ENCODE data around the gene CD300LD.
"Not testable (repeated sequence)": the region's sequence is repeated elsewhere in the genome, so short reads cannot be mapped to it uniquely, and the experiment has no call there.

The CD300LD gene

GRCh38 chr17:74574489-74575142, 17.5 kb downstream of the CD300LD start (continued):
- TF ChIP-seq OSR1 (CRISPR knock-in tag; IDR thresholded peaks at IDR 0.05) (no peak), PPARA (CRISPR knock-in tag; IDR thresholded peaks at IDR 0.05; ENCODE audit: borderline replicate concordance) (no peak), ZNF70 (CRISPR knock-in tag; IDR thresholded peaks at IDR 0.05) (no peak), ESRRG (CRISPR knock-in tag; IDR thresholded peaks at IDR 0.05) (no peak), ZFP30 (CRISPR knock-in tag; IDR thresholded peaks at IDR 0.05) (no peak), ZC3H10 (CRISPR knock-in tag; IDR thresholded peaks at IDR 0.05) (no peak), ZFP3 (CRISPR knock-in tag; IDR thresholded peaks at IDR 0.05) (no peak), RARB (CRISPR knock-in tag; IDR thresholded peaks at IDR 0.05) (no peak), SNAI2 (CRISPR knock-in tag; IDR thresholded peaks at IDR 0.05) (no peak)
- TF ChIP-seq, protein P1, sequence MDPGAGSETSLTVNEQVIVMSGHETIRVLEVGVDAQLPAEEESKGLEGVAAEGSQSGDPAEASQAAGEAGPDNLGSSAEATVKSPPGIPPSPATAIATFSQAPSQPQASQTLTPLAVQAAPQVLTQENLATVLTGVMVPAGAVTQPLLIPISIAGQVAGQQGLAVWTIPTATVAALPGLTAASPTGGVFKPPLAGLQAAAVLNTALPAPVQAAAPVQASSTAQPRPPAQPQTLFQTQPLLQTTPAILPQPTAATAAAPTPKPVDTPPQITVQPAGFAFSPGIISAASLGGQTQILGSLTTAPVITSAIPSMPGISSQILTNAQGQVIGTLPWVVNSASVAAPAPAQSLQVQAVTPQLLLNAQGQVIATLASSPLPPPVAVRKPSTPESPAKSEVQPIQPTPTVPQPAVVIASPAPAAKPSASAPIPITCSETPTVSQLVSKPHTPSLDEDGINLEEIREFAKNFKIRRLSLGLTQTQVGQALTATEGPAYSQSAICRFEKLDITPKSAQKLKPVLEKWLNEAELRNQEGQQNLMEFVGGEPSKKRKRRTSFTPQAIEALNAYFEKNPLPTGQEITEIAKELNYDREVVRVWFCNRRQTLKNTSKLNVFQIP (CRISPR knock-in tag; IDR thresholded peaks at IDR 0.05; ENCODE audit: borderline replicate concordance, low read depth): no peak

- ATAC-seq: not testable (repeated sequence)
Observed at GRCh38 chr17:74573635-74574034, 18.4 kb downstream of the CD300LD start.

DNA sequence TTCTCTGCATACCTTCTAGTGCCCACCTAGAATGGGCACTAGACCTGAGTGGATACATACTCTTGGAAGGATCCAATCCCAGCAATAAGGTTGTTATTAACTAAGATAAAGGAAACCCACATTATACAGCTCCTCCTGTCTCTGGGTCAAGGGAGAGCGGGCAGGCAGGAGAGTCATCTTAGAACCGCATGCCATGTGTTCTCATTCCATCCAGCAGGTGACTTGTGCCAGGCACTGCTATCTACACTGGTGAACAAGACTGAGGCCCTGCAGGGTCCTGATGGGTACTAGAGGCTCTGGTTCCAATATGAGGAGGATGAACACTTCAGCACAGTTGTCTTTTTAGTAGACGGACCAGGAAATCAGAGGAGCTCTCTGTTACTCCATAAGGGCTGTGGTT, 18.9 kb downstream of the CD300LD start:
- TF ChIP-seq BACH2 (CRISPR knock-in tag; IDR thresholded peaks at IDR 0.05; ENCODE audit: borderline replicate concordance): no peak
- TF ChIP-seq PATZ1 (CRISPR knock-in tag; IDR thresholded peaks at IDR 0.05; ENCODE audit: borderline replicate concordance): no peak
- no peak for TF ChIP-seq CSDC2 (CRISPR knock-in tag; IDR thresholded peaks at IDR 0.05)
- no peak for TF ChIP-seq TCF4 (CRISPR knock-in tag; IDR thresholded peaks at IDR 0.05; ENCODE audit: borderline replicate concordance)
- TF ChIP-seq OSR1 (CRISPR knock-in tag; IDR thresholded peaks at IDR 0.05): no peak
- no peak for TF ChIP-seq CREB5 (CRISPR knock-in tag; IDR thresholded peaks at IDR 0.05; ENCODE audit: low read depth)
- TF ChIP-seq RARB (CRISPR knock-in tag; IDR thresholded peaks at IDR 0.05): no peak
- no peak for ATAC-seq

GRCh38 chr17:74571621-74572270, 20.3 kb downstream of the CD300LD start:
- ATAC-seq: no peak
- TF ChIP-seq ARNTL (CRISPR knock-in tag; IDR thresholded peaks at IDR 0.05; ENCODE audit: borderline replicate concordance, low read depth): no peak
- no peak for TF ChIP-seq BACH2 (CRISPR knock-in tag; IDR thresholded peaks at IDR 0.05; ENCODE audit: borderline replicate concordance)
- TF ChIP-seq ISL1 (CRISPR knock-in tag; IDR thresholded peaks at IDR 0.05): no peak
- TF ChIP-seq ESRRG (CRISPR knock-in tag; IDR thresholded peaks at IDR 0.05): no peak
- no peak for TF ChIP-seq SNAI2 (CRISPR knock-in tag; IDR thresholded peaks at IDR 0.05)
- TF ChIP-seq, protein P2, sequence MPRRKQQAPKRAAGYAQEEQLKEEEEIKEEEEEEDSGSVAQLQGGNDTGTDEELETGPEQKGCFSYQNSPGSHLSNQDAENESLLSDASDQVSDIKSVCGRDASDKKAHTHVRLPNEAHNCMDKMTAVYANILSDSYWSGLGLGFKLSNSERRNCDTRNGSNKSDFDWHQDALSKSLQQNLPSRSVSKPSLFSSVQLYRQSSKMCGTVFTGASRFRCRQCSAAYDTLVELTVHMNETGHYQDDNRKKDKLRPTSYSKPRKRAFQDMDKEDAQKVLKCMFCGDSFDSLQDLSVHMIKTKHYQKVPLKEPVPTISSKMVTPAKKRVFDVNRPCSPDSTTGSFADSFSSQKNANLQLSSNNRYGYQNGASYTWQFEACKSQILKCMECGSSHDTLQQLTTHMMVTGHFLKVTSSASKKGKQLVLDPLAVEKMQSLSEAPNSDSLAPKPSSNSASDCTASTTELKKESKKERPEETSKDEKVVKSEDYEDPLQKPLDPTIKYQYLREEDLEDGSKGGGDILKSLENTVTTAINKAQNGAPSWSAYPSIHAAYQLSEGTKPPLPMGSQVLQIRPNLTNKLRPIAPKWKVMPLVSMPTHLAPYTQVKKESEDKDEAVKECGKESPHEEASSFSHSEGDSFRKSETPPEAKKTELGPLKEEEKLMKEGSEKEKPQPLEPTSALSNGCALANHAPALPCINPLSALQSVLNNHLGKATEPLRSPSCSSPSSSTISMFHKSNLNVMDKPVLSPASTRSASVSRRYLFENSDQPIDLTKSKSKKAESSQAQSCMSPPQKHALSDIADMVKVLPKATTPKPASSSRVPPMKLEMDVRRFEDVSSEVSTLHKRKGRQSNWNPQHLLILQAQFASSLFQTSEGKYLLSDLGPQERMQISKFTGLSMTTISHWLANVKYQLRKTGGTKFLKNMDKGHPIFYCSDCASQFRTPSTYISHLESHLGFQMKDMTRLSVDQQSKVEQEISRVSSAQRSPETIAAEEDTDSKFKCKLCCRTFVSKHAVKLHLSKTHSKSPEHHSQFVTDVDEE (CRISPR knock-in tag; IDR thresholded peaks at IDR 0.05): no peak
- no peak for TF ChIP-seq ZNF70 (CRISPR knock-in tag; IDR thresholded peaks at IDR 0.05)
- no peak for TF ChIP-seq ZNF565 (CRISPR knock-in tag; conservative IDR thresholded peaks at IDR 0.05; ENCODE audit: low read depth)
